DND-41 (cell line): Measurements from ENCODE around the gene ZNF337.

Source experiments
- EZH2 ChIP-seq: IDR thresholded peaks from 3 replicates; pipeline ENCODE4 v1.6.1; 2012; ENCODE audit warnings: borderline replicate concordance, low read depth, mild to moderate bottlenecking, moderate library complexity, low read length, inconsistent platforms; ENCODE audit not compliant: severe bottlenecking
- TF ChIP-seq, protein P1 (sequence below): IDR thresholded peaks from 2 replicates; pipeline ENCODE4 v1.5.1; 2012; ENCODE audit warnings: borderline replicate concordance, low read length, moderate library complexity, mild to moderate bottlenecking; ENCODE audit not compliant: poor library complexity, severe bottlenecking; ENCODE audit errors: extremely low read depth

- TF ChIP-seq, protein P1, sequence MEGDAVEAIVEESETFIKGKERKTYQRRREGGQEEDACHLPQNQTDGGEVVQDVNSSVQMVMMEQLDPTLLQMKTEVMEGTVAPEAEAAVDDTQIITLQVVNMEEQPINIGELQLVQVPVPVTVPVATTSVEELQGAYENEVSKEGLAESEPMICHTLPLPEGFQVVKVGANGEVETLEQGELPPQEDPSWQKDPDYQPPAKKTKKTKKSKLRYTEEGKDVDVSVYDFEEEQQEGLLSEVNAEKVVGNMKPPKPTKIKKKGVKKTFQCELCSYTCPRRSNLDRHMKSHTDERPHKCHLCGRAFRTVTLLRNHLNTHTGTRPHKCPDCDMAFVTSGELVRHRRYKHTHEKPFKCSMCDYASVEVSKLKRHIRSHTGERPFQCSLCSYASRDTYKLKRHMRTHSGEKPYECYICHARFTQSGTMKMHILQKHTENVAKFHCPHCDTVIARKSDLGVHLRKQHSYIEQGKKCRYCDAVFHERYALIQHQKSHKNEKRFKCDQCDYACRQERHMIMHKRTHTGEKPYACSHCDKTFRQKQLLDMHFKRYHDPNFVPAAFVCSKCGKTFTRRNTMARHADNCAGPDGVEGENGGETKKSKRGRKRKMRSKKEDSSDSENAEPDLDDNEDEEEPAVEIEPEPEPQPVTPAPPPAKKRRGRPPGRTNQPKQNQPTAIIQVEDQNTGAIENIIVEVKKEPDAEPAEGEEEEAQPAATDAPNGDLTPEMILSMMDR, result no peak
- no peak for TF ChIP-seq EZH2
These were observed 23.9 kb downstream of the ZNF337 start for GRCh38 chr20:25672659-25673235.
